ENCODE measurements around the gene VAMP5.
A peak's percentile ranks its signal among the peaks of the same experiment; 100 is the strongest.
"Not testable (repeated sequence)": the region's sequence is repeated elsewhere in the genome, so short reads cannot be mapped to it uniquely, and the experiment has no call there.

The VAMP5 gene

DNA sequence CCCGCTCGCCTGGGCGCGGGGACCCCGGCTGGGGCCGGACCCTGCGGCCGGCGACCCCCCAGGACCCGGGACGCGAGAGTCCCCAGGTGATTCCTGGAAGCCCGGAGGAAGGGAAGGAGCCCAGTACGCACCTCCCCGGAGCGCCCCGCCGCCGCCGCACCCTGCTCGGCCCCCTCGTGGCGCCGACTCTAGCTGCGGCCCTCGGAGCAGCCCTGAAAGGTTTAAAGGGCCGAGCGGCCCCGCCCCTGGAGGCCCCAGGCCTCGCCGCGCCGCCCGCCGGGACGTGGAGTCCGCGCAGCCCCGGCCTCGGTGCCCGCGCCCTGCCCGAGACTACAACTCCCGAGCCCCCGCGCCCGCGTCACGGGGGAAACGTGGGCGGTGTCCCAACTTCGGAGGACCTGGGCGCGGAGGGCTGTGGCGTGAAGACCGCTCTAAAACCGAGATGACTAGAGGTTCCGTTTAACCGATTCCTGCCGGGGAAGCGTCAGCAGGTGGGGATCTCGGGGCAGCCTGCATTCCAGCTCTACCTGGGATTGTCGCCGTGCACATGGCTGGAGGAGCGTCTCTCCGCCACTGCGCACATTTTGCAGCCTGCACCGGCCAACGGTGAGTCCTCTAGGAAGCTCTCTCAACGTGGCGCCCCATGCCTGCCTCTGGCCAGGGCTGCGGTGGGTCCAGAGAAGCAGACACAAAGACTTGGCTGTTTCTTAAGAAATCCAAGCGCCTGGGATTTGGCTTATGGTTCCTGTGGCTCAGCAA lies 18.4 kb downstream of the VAMP5 start, which contains the start of gene TMEM150A:
Gene TMEM150A, minus strand, starts transcription at position 223 of the 759 bp plus-strand sequence. CDS start 750 bp downstream, outside the sequence.
- FAIRE-seq, result no peak

DNA sequence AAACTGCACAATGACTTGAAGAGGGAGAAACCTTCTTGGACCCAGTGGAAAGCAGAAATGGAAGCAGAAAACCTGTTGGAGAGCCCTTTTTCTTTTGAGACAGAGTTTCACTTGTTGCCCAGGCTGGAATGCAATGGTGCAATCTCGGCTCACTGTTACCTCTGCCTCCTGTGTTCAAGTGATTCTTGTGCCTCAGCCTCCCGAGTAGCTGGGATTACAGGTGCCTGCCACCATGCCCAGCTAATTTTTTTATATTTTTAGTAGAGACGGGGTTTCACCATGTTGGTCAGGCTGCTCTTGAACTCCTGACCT lies 19.9 kb downstream of the VAMP5 start:
- not testable (repeated sequence) for FAIRE-seq

GRCh38 chr2:85604568-85605339 lies 20.5 kb downstream of the VAMP5 start:
- FAIRE-seq, result no peak

DNA sequence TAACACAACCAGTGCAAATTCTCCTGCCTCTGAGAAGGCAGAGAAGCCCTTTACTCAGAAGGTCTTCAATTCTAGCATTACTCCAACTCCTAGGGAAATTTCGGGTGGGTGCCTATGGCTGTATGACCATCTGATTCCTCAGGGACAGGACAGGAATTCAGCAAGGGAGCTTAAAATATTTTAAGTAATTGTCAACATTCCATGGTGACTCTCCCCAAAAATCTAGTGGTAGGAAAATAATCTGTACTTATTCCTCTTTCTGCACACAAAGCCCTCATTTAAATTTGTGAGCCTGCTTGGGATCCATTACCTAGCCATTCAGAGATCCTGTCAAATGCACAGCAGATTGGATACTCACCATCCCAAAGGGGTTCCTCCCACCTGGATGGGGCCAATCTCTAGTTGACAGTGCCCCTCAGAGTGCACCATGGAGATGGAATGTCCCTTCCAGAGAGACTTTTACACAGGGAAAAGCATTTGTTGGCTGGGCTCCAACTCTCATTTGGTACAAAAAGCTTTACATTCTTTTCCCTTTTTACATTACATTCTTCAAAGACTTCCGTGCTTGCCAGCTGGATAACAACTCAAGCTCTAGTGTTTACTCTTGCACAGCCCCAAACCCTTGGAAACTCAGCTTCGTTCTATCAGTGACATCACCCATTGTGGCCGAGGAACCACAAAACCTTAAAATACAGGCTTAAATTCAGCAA lies 21.3 kb downstream of the VAMP5 start:
- FAIRE-seq, result no peak

GRCh38 chr2:85606116-85606455 lies 21.9 kb downstream of the VAMP5 start:
- FAIRE-seq, result no peak

- no peak for FAIRE-seq
Observed at GRCh38 chr2:85607268-85608215, 23.3 kb downstream of the VAMP5 start.

GRCh38 chr2:85611217-85611704 lies 27.0 kb downstream of the VAMP5 start:
- no peak for FAIRE-seq

DNA sequence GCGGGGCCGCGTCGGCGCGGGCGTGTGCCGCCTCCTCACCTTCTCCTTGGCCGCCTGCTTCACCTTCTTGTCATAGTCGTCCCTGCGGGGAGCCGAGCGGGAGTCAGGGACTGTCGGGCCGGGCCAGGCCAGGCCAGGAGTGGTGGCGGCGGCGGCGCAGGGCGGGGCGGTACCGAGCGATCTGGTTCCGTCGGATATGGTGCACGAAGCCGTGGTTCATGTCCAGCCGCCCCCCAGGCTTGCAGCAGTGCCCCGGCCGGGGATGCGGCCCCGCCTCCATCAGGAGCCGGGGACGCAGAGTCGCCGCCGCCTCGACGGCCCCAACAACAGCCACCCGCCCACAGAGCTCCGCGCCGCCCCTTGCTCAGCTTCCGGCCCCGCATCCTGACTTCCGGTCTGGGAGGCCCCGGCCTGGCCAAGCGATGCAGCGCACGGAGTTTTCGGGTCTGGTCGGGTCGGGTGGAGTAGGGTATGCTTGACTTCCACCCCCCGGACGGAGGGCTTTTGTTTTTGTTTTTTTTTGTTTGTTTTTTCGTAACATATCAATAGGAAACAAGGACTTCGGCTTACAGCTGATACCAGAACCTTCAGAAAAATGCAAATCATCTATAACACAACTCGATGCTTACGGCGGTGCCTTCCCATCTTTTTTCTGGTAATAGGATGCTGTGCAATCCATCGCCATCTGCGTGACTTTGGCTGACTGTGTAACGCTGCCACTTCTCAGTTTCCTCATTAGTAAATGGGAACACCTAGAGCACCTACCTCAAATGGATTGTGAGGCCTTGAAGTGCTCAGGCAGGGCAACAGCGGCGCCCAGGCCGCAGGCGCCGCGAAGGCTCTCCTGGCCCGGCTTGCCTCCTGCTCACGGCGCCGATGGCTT lies 27.7 kb downstream of the VAMP5 start, which contains the start of gene C2orf68:
Gene C2orf68, minus strand, starts transcription at position 362 of the 883 bp plus-strand sequence. Its CDS starts 82 bp downstream, at position 280.
- peak; percentile 84 for FAIRE-seq

DNA sequence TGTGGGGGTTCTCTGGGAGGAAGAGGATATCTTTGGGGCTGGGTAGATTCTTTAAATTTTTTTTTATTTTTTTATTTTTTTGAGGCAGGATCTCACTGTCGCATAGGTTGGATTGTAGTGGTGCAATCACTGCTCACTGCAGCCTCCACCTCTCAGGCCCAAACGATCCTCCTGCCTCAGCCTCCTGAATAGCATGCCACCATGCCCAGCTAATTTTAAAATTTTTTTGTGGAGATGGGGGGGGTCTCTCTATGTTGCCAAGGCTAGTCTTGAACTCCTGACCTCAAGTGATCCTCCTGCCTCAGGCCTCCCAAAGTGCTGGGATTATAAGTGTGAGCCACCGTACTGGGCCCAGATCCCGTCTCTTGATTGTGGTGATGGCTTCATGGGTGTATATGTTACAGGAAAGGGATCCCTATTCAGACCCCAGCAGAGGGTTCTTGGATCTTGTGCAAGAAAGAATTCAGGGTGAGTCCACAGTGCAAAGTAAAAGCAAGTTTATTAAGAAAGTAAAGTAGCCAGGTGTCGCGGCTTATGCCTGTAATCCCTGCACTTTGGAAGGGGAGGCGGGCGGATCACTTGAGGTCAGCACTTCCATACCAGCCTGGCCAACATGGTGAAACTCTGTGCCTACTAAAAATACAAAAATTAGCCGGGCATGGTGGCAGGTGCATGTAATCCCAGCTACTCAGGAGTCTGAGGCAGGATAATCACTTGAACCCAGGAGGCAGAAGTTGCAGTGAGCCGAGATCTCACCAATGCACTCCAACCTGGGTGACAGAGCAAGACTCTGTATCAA lies 29.7 kb downstream of the VAMP5 start:
- FAIRE-seq, result no peak

GRCh38 chr2:85614757-85615156 lies 30.5 kb downstream of the VAMP5 start:
- FAIRE-seq, result not testable (repeated sequence)

GRCh38 chr2:85615413-85615728 lies 31.1 kb downstream of the VAMP5 start:
- no peak for FAIRE-seq

- not testable (repeated sequence) for FAIRE-seq
Observed at GRCh38 chr2:85617723-85618122, 33.5 kb downstream of the VAMP5 start.

DNA sequence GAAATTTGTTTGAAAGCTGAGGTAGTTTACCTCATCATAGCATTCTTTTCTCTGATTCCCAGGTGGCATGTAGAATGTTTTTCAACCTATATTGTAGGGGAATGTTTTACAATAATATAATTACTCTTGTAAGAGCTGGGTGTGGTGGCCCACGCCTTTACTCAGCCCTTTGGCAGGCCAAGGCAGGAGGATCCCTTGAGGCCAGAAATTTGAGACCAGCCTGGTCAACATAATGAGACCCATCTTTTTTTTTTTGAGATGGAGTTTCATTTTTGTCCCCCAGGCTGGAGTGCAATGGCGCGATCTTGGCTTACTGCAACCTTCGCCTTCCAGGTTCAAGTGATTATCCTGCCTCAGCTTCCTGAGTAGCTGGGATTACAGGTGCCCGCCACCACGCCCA lies 35.4 kb downstream of the VAMP5 start:
- no peak for FAIRE-seq

DNA sequence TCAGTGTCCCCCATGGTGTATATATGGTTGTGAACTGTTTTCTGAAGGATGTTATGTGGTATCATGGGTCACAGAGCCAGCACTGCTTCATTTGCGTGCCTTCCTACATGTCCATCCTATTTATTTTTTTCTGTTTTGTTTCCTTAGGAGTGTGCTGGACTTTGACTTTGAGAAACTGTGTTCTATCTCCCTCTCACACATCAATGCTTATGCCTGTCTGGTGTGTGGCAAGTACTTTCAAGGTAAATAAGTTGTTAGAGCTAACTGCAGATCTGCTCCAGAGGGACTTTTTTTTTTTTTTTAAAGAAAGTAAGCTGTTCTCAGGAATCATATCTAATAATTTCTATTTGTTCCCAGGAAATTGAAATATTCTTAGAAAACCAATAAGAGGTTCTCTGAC lies 37.1 kb downstream of the VAMP5 start:
- no peak for FAIRE-seq

DNA sequence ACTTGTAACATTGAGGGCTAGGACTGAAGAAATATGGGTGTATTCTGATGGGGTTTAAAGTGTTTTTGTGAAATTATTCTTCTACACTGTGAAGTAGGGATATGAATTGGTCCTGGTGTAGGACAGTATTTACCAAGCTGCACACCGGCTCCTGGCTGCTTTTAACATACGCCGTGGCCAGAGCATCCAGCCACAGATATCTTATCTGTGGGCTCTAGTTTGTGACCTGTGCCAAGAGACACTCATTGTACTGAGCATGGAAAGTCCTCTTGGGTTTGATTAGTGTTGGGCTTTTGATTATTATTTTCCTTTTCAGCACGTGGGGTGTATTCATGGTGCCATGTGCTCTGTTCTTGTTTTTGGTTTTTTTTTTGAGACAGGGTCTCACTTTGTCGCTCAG lies 39.8 kb downstream of the VAMP5 start:
- no peak for FAIRE-seq

- FAIRE-seq, result no peak
Observed at GRCh38 chr2:85628658-85629057, 44.4 kb downstream of the VAMP5 start.

DNA sequence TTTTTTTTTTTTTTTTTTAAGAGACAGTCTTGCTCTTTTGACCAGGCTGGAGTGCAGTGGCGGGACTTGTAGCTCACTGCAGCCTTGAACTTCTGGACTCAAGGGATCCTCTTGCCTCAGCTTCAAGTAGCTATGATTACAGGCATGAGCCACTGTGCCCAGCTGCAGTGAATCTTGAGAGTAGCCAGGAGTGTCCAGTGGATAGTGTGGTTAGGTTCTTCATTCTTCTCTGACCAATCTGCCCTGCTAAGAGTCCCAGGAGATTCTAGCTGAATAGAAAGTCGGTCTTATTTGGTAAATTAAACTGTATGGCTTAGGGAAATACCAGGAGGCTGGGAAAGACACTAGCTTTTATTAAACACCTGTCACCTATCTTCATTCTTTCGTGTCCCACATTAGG lies 47.1 kb downstream of the VAMP5 start:
- no peak for FAIRE-seq

DNA sequence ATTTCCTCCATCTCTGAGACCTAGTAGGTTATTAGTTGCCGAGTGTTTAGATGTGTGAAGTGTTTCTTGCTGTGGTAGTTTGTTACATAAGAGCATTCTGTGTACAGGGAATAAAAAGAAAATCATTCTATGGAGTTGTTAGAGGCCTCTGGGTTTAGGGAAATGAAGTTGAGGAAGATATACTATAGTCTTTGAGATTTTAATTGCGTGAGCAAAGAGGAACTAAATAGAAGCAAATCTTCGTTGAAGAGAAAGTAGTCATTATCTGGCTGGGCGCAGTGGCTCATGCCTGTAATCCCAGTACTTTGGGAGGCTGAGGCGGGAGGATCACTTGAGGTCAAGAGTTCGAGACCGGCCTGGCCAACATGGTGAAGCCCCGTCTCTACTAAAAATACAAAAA lies 50.8 kb downstream of the VAMP5 start:
- no peak for FAIRE-seq

DNA sequence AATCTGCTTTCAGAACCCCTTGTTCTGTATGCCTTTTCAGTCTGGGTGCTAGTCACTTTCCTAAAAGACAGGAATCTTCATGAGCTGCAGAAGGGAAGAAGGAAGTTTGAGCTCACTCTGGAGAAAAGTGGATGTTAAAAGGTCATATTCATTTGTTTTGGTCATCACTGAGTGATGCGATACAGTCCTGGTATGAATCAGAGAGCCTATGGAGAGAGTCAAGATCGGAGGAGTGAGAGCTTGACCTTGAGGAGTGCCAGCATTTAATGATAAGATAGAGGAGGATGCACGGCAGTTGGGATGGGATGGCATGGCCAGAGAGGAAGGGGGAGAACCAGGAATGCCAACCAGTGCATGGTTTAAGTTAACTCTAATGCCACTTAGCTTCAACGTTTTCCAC lies 51.4 kb downstream of the VAMP5 start:
- FAIRE-seq, result no peak

- FAIRE-seq, result no peak
Observed at GRCh38 chr2:85642725-85643124, 58.5 kb downstream of the VAMP5 start.
